Adrenal gland (tissue), 12 donors: ENCODE results near the gene ARPC5. TPM values are rescaled to one million over a fixed set of nuclear protein-coding genes. Genes with fewer than 3 reads are reported as not detected.
A peak's percentile ranks its signal among the peaks of the same experiment; 100 is the strongest.

ENCODE experiments used
- DNase-seq, 7 donors: peaks; one replicate each; pipeline ENCODE4 v3.0.0-alpha.2; 2019 to 2020
- H3K27ac ChIP-seq, 5 donors: fragments of 200-600 bp; sonication (generic) in 4 of 5; 1 replicate in 3 of 5; 2 replicates in 2 of 5; pipeline versions ENCODE4 v1.5.1 to v1.8.0; 2016 to 2020; ENCODE audit warnings: mild to moderate bottlenecking in 1 of 5
- H3K27me3 ChIP-seq: fragments of 200-600 bp; 2 replicates; pipeline ENCODE4 v1.8.0; 2021
- H3K36me3 ChIP-seq, 2 donors: fragments of 200-600 bp; replicated peaks in 1 of 2; 1 replicate in 1 of 2; 2 replicates in 1 of 2; pipeline versions ENCODE4 v1.5.1 to v1.8.0; 2018 to 2022
- H3K4me1 ChIP-seq, 2 donors: fragments of 200-600 bp; replicated peaks in 1 of 2; 1 replicate in 1 of 2; 2 replicates in 1 of 2; pipeline versions ENCODE4 v1.5.1 to v1.8.0; 2018 to 2021
- H3K4me3 ChIP-seq, 4 donors: fragments of 200-600 bp; sonication (generic) in 3 of 4; one replicate each; pipeline ENCODE4 v1.5.1; 2016 to 2018
- H3K9me3 ChIP-seq, 3 donors: fragments of 200-600 bp; sonication (generic) in 1 of 3; replicated peaks in 1 of 3; 1 replicate in 2 of 3; 2 replicates in 1 of 3; pipeline versions ENCODE4 v1.5.1 to v1.8.0; 2016 to 2021
- CTCF ChIP-seq, 6 experiments: fragments of 450-650 bp in 4 of 6; fragments of 200-600 bp in 2 of 6; sonication (generic) in 1 of 6; IDR thresholded peaks; 1 replicate in 5 of 6; 2 replicates in 1 of 6; pipeline versions ENCODE4 v1.5.1 to v1.8.0; 2016 to 2021; ENCODE audit warnings: antibody characterized with exemption in 6 of 6, mild to moderate bottlenecking in 2 of 6, moderate library complexity in 1 of 6
- POLR2A ChIP-seq, 2 donors: fragments of 450-650 bp; IDR thresholded peaks; one replicate each; pipeline ENCODE4 v1.6.1; 2017; ENCODE audit warnings: antibody characterized with exemption in 2 of 2, mild to moderate bottlenecking in 2 of 2, moderate library complexity in 1 of 2
- WGBS, 4 donors: extraction: QIAGEN DNeasy Blood & Tissue Kit in 2 of 4; methylation state at CpG; one replicate each; pipeline versions ENCODE4 v1.1.5 to v1.1.7; 2013 to 2017; 5-methylcytosine and 5-hydroxymethylcytosine counted together
- intact Hi-C, 2 donors: fragments of 100-400 bp; cut with DNase I; formaldehyde crosslinking; loops; one replicate each; pipeline versions ENCODE4 v1.14.1 to v1.15.0; 2022 to 2023
- polyA plus RNA-seq, 3 donors: library from polyadenylated mRNA; stranded (reverse); fragments of 200-250 nt in 2 of 3; fragments of 350-450 nt in 1 of 3; fragmentation: Illumina TruSeq in 1 of 3; extraction: RNeasy Lipid Tissue Mini Kit (QIAGEN cat#74804) in 1 of 3; gene quantifications; one replicate each; pipeline ENCODE4 v1.2.3, GENCODE V29; 2013 to 2014
- total RNA-seq, 9 donors: library from RNA; depleted of rRNA in 4 of 9; stranded (reverse); fragments of >200 nt in 4 of 9; fragments of 120-200 nt in 1 of 9; fragmentation: NEBNext Ultra II Directional in 1 of 9; extraction: Animal tissue kit (Norgen Biotek cat#: 25700) in 1 of 9; gene quantifications; one replicate each; pipeline versions ENCODE4 v1.1.0 to v1.2.4, GENCODE V29; 2013 to 2023
- donor health status: healthy with polysubstance abuse.
- donor health status: Bipolar disorder and iron deficiency.
- donor health status: DM: yes; HTN: yes; CAD: no.
- donor health status: DM: no; HTN: no; CAD: no.
- donor health status: DM: no; HTN: no; CAD: no.
- donor health status: DM: yes; HTN: yes; CAD: no.

ARPC5 gene
- total and polyA plus RNA-seq, 12 donors = 48.1 to 133 (median 85.0) TPM

GRCh38 chr1:183584147-183584546 is 51.4 kb downstream of the ARPC5 start:
- no peaks in the 10 kb centered on the region for H3K4me1 ChIP-seq

GRCh38 chr1:183583466-183583865 is 52.1 kb downstream of the ARPC5 start:
- Histone ChIP-seq H3K9me3 (no peaks in the 10 kb centered on the region), H3K4me1 (no peaks in the 10 kb centered on the region), H3K36me3 (no peaks in the 10 kb centered on the region), H3K27me3 (no peaks in the 10 kb centered on the region), H3K4me3 (no peak overlapping the region), H3K27ac (peak overlapping the region in 1 of 5 donors; percentile 56)
- intact Hi-C loops = no loop called here
- TF ChIP-seq CTCF (IDR thresholded peaks at IDR 0.05) = no peak
- no peak for TF ChIP-seq POLR2A (IDR thresholded peaks at IDR 0.05)
- 67 to 76% (median 69%) methylated on average over 6 of the region's 6 CpGs for WGBS, 4 donors
- DNase-seq = peak in 4 of 7 donors; percentile 39 to 60 (median 42)

More at GRCh38 chr1:183584147-183584546, 51.4 kb downstream of the ARPC5 start:
- Histone ChIP-seq H3K36me3 (no peaks in the 10 kb centered on the region), H3K9me3 (no peaks in the 10 kb centered on the region), H3K27ac (peak overlapping the region in 1 of 5 donors; percentile 56), H3K27me3 (no peaks in the 10 kb centered on the region), H3K4me3 (no peak overlapping the region)
- intact Hi-C loops = no loop called here
- WGBS, 4 donors = 67 to 79% (median 70%) methylated on average over 5 of the region's 5 CpGs
- DNase-seq = no peak
- TF ChIP-seq POLR2A (IDR thresholded peaks at IDR 0.05) (no peak), CTCF (IDR thresholded peaks at IDR 0.05) (no peak)

DNA sequence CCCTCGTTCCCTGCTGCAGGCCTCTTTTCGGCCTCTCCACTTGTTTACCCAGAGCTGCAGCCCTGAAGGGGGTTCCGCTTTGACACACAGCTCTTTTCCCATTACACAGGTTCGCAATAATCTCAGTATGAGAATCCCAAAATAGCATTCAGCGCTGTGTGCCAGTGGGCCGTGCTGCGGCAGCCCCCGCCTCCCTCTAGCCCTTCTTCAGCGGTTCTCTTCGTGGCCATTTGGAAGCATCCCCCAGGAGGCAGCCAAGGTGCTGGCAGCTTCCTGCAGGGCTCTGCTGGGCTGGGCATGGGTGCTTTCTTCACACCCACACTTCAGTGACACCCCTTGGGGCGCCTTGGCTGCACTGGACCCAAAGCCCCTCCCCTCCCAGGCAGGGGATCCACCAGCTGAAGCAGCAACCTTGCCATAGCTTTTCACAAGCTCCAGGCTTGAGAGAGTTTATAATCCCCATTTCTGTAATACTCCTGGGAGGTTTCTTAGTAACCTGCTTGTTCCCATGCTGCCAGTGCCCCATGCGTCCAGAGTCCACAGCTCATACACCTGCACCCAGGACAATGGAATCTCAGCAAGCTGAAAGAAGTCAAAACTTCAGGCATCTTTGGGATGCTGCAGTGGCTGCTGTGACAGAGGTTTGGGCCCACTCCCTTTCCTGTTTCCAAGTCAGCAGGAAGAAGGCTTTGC is 53.4 kb downstream of the ARPC5 start:
- WGBS, 4 donors = 87 to 92% (median 89%) methylated on average over 12 of the region's 12 CpGs
- TF ChIP-seq CTCF (IDR thresholded peaks at IDR 0.05) (no peak), POLR2A (IDR thresholded peaks at IDR 0.05) (no peak)
- Histone ChIP-seq H3K36me3 (no peaks in the 10 kb centered on the region), H3K27ac (peak overlapping the region in 1 of 5 donors; percentile 73), H3K4me1 (no peaks in the 10 kb centered on the region), H3K27me3 (no peaks in the 10 kb centered on the region), H3K9me3 (no peaks in the 10 kb centered on the region), H3K4me3 (no peak overlapping the region)
- intact Hi-C loops = no loop called here
- no peak for DNase-seq

DNA sequence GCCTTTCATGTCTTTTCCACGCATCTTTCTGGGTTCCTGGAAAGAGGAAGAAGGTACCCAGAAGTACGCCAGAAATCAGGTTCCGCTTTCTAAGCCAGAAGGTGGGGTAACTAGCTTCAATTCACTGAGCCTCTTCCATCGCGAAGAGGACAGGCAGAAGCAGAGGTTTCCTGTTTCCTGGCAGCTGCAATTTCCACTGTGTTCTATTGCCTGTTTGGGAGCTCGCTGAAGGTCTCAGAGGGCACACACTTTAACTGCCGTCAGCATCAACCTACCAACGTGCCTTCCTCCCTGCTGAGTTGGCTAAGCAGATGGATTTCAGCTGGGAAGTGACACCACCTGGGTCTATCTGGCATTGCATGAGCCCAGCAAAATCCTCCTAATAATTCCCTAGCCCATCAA is 55.3 kb downstream of the ARPC5 start:
- TF ChIP-seq POLR2A (IDR thresholded peaks at IDR 0.05) (no peak), CTCF (IDR thresholded peaks at IDR 0.05) (peak in 3 of 6 experiments; percentile 17 to 39 (median 26))
- intact Hi-C loops = no loop called here
- no peaks in the 10 kb centered on the region for H3K36me3 ChIP-seq
- H3K9me3 ChIP-seq = no peaks in the 10 kb centered on the region
- WGBS, 4 donors = 43 to 49% (median 45%) methylated on average over 8 of the region's 8 CpGs
- DNase-seq = peak; percentile 30 to 73 (median 48)
- no peaks in the 10 kb centered on the region for H3K4me1 ChIP-seq
- peak overlapping the region in 2 of 5 donors; percentile 6 to 72 for H3K27ac ChIP-seq
- no peak overlapping the region for H3K4me3 ChIP-seq
- H3K27me3 ChIP-seq = no peaks in the 10 kb centered on the region
